Right renal pelvis (tissue), 4 donors: ENCODE measurements around the gene BCL2L2. TPM values are rescaled to one million over a fixed set of nuclear protein-coding genes. Genes with fewer than 3 reads are reported as not detected.

ENCODE experiments used
- DNase-seq, 4 donors: peaks; one replicate each; pipeline ENCODE4 v3.0.0-alpha.2; 2013; ENCODE audit warnings: low read depth in 4 of 4, low spot score in 3 of 4, missing footprints in 1 of 4
- polyA plus RNA-seq, 4 donors: library from polyadenylated mRNA; unstranded; fragments of 120-200 nt; gene quantifications; one replicate each; pipeline ENCODE4 v1.2.1, GENCODE V29; 2013; ENCODE audit not compliant: insufficient read length in 4 of 4

The BCL2L2 gene
- polyA plus RNA-seq, 4 donors, result 40.1 to 43.1 (median 40.9) TPM

GRCh38 chr14:23299211-23299957, 7.2 kb upstream of the BCL2L2 start:
- DNase-seq, result peak in 1 of 4 donors; percentile 25

- DNase-seq, result no peak
Observed at GRCh38 chr14:23299986-23300686, 6.5 kb upstream of the BCL2L2 start.

DNA sequence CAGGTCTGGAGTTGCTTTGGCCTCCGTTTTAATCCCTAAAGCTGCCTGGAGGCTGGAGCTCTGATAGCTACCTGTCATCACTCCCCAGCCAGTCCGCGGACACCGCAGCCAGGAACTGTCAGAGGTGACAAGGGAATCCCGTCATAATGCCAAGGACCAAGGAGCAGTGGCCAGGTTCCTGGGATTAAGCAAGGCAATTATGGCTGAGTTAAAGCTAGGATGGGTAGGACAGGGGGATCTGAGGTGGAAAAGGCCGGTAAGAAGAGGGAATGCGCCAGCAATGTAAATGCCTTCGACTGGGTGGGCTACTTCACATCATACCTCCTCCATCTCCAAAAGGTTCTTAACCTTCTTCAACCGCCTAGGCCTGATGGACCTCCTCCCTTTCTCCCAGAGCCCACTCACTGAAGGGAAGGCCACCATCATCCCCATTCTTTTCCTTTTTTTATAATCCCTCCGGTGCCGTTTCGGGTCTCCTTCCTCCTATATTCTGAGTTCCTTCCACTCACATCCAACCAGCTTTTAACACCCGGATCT, 5.9 kb upstream of the BCL2L2 start:
- no peak for DNase-seq

GRCh38 chr14:23301288-23301968, 5.2 kb upstream of the BCL2L2 start:
- DNase-seq, result peak; percentile 93 to 98 (median 97)

GRCh38 chr14:23301969-23302289, 4.7 kb upstream of the BCL2L2 start:
- DNase-seq, result no peak

DNA sequence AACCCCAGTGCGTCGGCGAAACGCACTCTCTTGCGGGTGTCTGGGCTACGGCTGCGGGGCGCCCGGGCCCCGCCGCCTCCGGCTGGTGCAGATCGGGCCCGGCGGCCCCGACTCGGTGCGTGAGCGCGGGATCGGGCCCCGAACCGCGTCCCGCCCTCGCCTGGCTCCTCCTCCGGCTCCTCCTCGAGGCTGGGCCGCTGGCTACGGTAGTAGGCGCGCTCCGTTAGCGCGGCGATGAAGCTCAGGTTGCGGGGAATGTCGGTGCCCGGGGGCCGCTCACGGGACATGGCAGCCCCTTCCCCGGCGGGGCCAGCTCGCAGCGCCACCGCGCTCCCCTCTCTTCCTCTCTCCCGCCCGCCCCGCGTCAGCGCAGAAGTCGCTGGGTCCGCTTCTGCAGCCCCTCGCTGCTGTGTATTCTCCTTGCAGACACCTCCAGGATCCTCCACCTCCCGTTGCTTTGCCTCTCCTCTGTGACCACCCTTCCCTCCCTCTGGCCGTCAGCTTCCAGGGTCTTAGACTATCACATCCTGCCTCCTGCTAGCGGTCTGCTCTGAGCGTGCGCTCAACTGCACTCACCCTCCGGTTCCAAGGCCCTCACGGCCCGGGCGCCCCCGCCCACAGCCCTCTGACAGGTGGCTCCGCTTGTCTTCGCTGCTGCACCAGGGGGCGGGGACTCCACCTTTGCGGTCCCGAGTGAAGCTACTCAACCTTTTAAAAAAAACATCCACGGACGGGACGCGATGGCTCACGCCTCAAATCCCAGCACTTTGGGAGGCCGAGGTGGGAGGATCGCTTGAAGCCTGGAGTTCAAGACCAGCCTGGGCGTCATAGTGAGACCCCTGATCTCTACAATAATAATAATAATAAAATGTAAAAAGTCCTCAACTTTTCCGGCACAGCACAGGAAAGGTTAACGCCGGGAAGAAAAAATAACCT, 4.1 kb upstream of the BCL2L2 start, which contains the start of gene PPP1R3E:
PPP1R3E (minus strand) TSS at position 570 of the 936 bp plus-strand sequence; CDS start at position 287, 283 bp downstream.
- DNase-seq, result peak in 2 of 4 donors; percentile 32 to 54

GRCh38 chr14:23307146-23307530, 505 bp downstream of the BCL2L2 start:
- no peak for DNase-seq

- DNase-seq, result no peak
Observed at GRCh38 chr14:23307687-23308644, 1.3 kb downstream of the BCL2L2 start.

DNA sequence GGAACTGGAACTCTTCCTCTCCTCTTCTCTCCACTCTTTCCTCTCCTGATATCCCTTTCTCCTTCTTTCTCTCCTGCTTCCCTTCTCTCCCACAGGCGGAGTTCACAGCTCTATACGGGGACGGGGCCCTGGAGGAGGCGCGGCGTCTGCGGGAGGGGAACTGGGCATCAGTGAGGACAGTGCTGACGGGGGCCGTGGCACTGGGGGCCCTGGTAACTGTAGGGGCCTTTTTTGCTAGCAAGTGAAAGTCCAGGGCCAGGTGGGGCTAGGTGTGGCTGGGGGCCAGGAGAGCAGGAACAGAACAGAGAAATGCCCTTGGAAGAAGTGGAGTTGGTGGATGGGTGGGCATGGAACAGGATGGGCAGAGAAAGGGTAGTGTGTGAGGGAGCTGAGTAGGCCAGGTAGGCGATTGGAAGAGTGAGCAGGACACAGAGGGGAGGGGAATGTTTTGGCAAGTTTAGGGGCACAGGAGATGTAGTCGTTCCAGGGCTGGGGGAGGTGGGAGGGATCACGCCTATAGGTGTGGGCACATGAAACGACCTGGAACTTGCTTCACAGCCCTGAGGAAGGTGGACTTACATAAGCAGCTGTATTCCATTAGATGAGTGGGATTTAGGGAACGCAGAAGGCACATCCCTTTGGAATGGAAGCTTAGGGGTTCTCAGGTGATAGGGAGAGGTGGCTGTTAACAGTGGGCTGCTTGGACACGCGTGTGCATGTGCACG, 2.2 kb downstream of the BCL2L2 start:
- DNase-seq, result no peak

DNA sequence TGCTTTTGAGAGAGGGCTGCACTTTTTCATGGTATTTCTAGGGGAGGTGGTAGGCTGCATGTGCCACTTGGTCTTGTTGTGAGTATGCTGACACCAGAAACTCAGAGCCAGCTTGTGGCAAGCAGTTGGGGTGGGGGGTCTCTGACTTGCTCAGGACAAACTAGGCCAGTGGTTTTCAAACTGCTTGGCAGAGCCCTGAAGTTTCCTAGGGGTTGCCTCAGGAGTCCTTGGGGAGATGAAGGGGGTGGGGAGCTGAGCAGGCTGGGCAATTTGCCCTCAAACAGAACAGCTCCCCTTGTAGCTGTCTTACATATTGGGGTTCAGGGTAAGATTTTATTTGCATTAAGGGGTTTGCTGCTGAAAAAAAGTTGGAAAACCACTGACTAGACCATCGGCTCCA, 3.9 kb downstream of the BCL2L2 start:
- DNase-seq, result no peak

DNA sequence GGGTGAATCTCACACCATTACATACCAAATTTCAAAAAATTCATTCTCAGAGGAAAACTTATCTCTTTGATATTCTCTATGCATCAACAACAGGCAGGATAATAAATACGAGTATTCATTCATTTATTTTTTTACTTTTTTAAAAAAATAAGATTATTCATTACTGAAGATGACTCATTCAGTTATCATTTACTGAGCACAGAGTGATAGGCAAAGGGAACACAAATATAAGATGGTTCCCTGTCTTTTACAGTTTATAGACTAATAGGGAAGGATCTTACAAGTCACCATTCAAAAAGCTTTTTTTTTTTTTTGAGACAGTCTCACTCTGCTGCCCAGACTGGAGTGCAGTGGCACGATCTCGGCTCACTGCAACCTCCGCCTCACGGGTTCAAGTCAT, 9.7 kb downstream of the BCL2L2 start:
- DNase-seq, result no peak

GRCh38 chr14:23319746-23320583, 13.3 kb downstream of the BCL2L2 start:
- no peak for DNase-seq

GRCh38 chr14:23320584-23321571, 14.2 kb downstream of the BCL2L2 start, which contains the start of gene PABPN1:
PABPN1 (plus strand) TSS chr14:23321457; CDS start chr14:23321470, 13 bp downstream.
- DNase-seq, result peak; percentile 99 to 100 (median 100)

GRCh38 chr14:23321572-23322547, 15.2 kb downstream of the BCL2L2 start:
- peak in 1 of 4 donors; percentile 25 for DNase-seq
